ENCODE data around the gene ABTB2.
"Not testable (repeated sequence)": the region's sequence is repeated elsewhere in the genome, so short reads cannot be mapped to it uniquely, and the experiment has no call there.

ABTB2 gene

DNA sequence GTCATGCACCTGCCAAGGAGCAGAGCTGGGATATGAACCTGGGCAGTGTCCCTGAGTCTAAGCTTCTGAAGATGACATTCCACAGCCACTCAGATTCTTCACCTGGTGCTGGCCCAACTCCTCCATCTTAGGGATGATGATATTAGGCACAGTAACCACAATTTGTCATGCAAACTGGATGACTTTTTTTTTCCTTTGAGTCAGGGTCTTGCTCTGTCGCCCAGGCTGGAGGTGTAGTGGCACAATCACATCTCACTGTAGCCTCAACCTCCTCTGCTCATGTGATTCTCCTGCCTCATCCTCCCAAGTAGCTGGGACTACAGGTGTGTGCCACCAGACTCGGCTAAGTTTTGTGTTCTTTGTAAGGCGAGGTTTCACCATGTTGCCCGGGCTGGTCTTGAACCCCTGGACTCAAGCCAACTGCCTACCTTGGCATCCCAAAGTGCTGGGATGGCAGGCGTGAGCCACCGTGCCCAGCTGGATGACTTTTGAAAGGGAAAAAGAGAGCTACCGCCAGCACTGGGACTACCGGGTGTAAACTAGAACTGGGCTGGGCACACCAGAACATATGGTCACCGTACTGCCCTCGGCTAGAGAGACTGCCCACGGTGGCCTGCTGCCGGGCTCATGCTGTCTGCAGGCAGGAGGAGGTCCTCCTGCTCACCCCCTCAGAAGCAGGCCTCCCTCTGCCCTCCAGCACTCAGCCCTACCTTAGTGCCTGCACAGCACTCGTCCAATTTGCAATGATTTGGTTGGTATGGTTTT is 174.7 kb downstream of the ABTB2 start:
- no peak for DNase-seq

DNA sequence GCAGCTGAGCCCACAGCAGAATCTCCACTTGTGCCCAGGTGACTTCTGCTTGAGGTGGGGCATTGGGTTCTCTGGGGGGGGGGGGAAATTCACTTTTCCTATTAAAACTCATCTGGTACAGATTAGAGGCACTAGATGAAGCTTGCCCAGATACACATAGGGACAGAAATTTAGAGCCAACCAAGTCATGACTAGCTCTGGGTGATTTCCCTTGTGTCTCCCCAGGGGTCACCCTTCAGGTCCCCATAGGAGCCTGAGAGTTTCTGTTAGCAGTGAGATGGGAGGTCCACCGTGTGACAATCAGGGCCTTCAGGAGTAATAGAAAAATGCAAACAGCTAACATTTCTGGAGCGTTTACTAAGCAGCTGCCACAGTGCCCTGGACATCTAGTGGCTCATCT is 175.4 kb downstream of the ABTB2 start:
- no peak for DNase-seq

- DNase-seq, result no peak
These were observed 175.9 kb downstream of the ABTB2 start for GRCh38 chr11:34181856-34182405.

- DNase-seq, result no peak
These were observed 176.6 kb downstream of the ABTB2 start for GRCh38 chr11:34181251-34181650.

DNA sequence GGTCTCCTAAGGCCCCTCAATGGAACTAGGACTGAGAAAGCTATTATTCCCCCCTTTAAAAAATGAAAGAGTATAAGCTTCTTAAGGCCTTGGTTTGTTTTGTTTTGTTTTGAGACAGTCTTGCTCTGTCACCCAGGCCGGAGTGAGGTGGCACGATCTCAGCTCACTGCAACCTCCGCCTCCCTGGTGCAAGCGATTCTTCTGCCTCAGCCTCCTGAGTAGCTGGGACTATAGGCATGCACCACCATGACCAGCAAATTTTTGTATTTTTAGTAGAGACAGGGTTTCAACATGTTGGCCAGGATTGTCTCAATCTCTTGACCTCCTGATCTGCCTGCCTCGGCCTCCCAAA is 177.0 kb downstream of the ABTB2 start:
- DNase-seq, result not testable (repeated sequence)

DNA sequence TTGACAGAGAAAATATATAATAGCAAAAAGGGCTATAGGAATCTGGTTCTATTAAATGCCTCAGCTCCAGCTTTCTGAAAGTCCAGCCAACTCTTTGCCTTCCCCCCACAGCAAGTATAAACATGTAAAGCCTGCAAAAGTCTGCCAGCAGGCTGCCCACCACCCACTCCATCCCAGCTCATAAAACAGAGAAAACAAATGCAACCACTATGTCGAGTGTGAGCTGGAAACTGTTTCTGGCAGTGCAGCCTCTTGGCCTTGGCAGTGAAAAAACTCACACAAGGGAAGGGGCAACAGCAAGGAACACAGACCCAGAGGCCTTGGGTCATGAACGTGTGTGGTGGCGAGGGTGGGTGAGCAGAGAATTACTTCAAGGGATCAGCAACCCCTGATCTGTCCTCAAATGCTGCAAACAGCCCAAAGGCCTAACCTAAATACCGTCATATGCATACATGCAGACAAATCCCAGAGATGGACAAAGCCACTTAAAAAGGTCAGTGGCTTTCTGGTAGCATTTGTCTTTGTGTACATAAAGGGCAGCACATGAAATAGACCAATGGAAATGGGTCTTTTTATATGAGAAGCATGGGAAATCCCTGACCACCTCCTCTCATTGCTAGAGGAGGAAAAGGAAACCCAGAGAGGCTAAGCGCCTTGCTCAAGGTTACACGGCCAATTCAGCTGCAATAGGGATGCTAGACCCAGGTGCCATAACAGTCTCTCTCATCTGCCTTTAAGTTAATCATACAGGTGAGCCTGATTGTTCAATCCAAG is 177.6 kb downstream of the ABTB2 start:
- no peak for DNase-seq

DNA sequence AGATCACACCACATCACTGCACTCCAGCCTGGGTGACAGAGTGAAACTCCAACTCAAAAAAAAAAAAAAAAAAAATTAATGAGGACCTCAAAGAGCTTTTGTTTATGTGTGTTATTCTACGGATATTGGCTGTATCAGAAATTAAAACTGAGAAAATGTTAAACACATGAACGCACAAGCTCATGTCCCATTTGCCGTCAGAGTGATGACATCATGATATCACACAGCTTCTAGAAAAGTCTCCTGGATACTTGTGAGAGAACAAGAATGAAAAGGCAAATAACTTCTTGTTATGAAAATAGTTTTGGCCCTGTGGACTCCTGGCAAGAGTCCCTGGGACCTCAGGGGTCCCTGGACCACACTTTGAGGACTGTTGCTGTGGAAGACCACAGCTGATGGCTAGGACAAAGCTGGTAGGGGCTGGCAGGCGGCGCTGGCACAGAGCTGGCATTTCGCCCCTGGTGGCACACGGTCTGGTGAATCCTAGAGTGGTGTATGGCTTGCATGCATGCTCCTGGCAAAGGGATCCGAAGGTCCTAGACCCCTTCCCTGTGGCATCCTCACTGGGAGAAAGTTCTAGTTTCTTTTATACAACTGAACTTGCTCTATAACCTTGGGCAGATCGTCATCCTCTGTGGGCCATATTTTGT is 178.7 kb downstream of the ABTB2 start:
- no peak for DNase-seq

DNA sequence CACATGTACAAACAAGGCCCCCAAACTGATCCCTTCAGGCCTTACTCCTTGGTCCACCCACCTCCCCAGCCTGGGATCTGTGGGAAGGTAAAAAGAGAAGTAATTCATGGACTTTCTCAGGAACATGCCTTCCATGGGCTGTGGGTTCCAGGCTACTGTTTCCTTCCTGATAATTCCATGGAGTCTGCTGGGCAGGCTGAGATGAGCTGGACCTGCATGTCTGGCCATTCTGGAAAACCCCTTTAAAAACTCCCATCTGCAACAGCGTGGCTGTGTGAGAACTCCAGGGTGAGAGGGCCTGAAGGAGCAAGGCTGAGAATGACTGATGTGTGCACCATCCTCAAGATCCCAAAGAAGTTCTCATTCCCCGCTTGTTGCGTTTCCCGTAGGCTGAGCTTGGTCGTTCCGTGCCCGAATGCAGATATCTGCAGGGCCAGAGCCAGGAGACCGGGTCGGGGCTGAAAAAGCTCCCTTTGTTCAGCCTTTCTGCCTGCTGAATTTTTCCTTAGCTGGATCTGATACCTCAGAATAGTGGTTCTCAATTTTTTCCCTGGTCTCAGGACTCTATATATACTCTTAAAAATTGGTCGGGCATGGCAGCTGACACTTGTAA is 179.5 kb downstream of the ABTB2 start:
- DNase-seq, result no peak

DNA sequence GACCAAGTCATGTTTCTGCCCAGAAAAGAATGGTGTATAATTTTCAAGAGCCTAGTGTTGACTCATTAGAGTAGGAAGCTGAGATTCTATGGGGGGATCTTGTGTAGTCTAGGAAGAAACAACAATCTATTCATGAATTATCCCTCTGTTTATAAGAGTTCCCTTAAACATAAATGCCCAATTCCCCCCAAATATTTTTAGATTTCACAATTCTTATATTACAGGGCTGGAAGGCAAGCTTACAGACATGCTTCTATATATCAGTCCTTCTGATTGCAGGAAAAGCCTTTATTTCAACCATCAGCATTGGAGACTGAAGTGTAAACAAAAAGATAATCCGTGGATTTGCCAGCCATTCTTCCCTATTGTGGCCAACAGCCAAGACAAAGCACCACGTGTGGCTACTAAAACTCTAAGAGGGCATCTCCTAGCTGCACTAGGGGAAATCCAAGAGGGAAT is 181.0 kb downstream of the ABTB2 start:
- DNase-seq, result no peak

- no peak for DNase-seq
These were observed 182.4 kb downstream of the ABTB2 start for GRCh38 chr11:34175284-34176019.

DNA sequence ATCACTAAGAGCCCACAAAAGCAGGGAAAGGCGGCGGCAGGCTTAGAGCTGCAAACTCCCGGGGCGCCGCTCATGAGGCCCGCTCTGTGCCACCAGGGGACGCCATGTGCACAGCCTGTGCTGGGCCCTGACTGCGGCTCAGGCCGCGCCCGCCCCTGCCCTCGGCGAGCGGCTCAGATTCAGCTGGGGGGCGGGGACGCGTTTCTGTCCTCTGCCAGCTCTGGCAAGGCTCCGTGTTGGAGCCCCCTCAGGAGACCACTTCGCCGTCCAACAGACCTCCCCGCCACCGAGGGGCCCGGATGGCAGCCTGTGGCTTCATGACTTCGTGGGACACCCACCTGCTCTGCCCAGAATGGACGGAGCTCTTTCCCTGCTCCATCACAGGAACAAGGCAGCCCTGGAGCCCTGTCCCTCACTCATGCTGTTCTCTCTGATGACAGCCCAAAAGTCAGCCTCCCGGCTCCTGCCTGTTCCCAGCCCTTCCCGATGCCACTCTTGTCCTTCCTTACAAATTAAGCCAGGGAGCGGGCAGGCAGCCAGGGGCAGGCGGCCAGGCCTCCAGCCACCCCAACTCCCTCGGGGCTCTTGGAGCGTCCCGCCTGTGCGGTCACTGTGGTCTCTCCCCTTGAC is 183.3 kb downstream of the ABTB2 start:
- peak; percentile 70 for DNase-seq

- no peak for DNase-seq
These were observed 184.8 kb downstream of the ABTB2 start for GRCh38 chr11:34173050-34173449.

- no peak for DNase-seq
These were observed 188.1 kb downstream of the ABTB2 start for GRCh38 chr11:34169686-34170085.

DNA sequence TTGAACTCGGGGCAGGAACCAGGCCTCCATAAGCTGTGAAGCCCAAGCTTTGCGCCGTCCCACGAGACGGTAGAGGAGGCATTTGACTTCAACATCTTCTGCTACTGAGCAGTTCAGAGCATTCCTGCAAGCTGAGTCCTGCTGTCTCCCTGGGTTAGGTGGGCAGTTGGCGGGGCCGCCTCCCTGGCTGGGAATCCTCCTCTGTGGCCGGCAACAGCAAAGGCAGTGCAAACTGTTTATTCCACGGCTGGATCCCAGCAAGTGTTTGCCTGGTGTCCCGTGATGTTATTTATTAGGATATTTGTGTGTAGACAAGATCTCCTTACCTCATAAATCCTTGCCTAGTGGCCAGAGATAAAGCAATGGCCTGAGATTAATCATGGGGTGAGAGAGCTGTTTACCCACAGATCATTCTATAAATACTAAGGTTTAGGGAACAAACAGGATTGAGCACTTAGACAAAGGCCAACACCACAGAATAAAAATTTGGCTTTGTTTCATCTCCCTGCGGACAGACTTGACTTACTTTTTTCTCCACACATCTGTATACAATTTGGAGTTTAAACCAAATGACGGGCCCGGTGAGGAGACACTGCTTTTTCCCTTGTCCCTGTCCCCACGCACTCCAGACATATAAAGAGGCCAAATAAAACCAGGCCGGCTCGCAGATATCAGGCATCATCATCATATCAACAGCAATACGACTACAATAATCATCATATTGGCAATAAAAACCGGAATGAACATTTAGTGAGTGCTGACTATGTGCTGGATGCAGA is 189.0 kb downstream of the ABTB2 start:
- peak; percentile 10 for DNase-seq

DNA sequence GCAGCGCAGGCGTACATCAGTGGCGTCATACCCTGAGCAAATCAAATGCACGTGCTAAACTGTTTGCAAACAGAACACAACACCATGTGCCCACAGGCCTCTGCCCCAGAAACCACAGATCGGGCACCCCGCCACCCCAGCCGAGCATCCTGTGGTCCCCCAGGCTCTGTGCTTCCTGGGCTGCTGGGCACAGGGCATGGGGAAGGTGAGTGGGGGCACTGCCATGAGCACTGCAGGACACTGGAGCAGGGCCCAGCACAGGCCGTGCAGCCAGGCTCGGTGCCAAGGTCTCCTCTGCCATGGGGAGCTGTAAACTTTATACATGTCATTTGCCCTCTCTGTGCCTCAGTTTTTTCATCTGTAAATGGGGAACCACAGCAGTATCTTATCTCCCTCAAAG is 189.8 kb downstream of the ABTB2 start:
- DNase-seq, result no peak

DNA sequence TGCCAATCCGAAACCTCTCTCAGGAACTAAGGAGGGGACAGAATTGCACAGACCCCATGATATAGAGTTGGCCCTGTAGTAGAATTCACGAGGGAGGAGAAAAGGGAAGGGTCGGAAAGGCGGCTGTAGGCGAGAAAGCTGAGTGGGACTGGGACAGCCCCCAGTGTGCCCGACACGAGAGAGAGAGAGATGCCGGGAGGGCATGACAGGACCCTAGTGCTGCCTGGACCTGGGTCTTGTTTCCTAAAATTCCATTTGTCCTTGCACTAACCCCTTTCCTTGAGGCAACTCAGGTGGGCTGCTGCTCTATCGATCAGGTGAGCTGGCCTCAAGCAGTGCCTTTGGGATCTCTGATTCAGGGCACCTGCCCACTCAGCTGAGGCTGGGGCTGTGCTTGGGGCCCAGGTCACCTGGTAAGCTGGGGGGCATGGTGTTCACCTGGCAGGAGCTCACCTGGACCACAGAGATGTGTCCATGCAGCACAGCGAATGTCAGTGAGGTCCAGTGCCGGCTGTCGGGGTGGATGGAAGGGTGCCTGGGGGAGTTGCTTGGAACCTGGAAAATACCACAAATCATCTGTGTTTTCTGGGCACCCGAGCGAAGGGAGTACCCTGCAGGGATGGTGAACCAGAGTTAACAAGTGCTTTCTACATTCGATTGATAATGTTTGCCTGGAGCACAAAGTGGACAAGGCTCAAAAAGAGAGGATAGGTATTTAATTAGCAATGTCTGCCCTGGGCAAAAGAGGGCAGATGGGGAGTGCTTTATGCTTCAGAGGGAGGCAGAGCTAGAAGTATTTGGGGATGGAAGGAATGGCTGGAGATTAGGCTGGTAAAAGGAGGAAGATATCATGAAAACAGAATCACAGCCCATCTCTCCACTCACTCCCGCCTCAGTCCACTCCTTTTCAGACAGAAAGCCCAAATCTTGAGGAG is 190.7 kb downstream of the ABTB2 start:
- DNase-seq, result no peak

- DNase-seq, result no peak
These were observed 191.8 kb downstream of the ABTB2 start for GRCh38 chr11:34165786-34166555.

DNA sequence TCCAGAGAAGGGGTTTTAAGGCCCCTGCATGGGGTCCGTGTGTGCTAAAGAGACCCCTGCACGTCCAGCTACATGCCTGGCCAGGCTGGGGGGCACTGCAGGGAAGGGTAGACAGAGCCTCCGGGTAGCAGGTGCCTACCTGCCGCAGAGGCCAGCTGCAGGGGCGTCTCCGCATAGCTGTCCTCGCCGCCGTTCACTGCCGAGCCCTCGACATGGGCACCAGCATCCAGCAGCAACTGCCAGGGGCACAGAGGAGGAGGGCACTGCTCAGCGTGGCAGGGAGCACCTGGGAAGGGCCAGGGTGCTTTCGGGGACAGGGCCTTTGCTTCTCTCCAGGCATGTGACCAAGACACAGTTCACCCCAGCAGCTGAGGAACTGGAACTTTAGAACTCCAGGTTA is 192.7 kb downstream of the ABTB2 start:
- DNase-seq, result no peak

- DNase-seq, result no peak
These were observed 195.0 kb downstream of the ABTB2 start for GRCh38 chr11:34162856-34163255.

All from fibroblast of skin of scalp (primary cell).